Measurements from ENCODE around the gene RARRES2. TPM values are rescaled to one million over a fixed set of nuclear protein-coding genes. Genes with fewer than 3 reads are reported as not detected.

The RARRES2 gene
- total RNA-seq, 1 donor from 2014 or later: 7.5 TPM

DNA sequence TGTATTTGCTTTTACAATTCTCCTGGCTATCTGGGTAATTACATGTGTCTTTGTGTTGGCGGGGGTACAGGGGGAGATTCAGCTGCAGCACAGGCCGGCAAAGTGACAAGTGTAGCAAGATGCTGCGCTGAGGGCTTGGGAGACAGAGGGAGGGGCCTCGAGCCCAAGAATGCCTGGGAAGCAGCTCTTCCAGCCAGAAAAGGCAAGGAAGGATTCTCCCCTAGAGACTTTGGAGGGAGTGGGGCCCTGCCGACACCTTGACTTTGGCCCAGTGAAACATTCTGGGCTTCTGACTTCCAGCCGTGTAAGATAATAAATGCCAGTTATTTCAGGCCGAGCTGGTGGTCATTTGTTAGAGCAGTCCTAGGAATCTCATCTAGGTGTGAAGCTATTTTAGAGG lies 20.0 kb upstream of the RARRES2 start:
- ATAC-seq: no peak

GRCh38 chr7:150360363-150361058 lies 19.1 kb upstream of the RARRES2 start:
- no peak for ATAC-seq

DNA sequence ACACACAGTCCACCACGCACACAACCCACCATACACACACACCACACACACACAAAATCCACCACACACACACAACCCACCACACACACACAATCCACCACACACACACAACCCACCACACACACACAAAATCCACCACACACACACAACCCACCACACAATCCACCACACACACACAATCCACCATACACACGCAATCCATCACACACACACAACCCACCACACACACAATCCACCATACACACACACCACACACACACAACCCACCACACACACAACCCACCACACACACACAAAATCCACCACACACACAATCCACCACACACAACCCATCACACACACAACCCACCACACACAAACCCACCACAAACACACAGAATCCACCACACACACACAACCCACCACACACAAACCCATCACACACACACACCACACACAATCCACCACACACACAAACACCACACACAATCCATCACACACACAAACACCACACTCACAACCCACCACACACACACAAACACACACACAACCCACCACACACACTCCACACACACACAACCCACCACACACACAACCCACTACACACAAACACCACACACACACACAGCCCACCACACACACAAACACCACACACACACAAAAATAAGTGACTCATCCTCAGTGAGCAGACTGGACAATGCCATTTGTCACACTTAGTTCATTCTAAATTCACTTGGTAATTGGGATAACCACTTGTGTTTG lies 18.4 kb upstream of the RARRES2 start:
- no peak for ATAC-seq

- no peak for ATAC-seq
These were observed 17.7 kb upstream of the RARRES2 start for GRCh38 chr7:150358988-150359621.

- no peak for ATAC-seq
These were observed 17.0 kb upstream of the RARRES2 start for GRCh38 chr7:150358433-150358832.

- ATAC-seq: no peak
These were observed 16.5 kb upstream of the RARRES2 start for GRCh38 chr7:150357771-150358427.

DNA sequence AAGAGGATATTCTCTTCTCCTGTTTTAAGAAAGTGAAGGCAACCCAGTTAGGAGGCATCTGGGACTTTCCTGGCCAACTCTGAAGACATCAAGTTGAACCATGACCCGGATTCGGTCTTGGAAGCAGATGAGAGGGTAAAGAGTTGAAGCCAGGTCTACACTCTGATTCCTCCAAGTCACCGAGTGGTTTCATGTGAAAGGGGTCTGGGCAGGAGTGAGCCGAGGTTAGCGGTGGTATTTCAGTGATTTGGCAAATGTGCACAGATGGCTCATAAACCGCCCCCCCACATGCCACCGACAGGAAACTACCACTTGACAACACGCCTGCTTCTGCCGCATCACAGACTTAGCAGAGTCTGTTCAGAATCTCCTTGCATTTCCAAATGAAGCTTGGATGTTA lies 15.8 kb upstream of the RARRES2 start:
- ATAC-seq: no peak

DNA sequence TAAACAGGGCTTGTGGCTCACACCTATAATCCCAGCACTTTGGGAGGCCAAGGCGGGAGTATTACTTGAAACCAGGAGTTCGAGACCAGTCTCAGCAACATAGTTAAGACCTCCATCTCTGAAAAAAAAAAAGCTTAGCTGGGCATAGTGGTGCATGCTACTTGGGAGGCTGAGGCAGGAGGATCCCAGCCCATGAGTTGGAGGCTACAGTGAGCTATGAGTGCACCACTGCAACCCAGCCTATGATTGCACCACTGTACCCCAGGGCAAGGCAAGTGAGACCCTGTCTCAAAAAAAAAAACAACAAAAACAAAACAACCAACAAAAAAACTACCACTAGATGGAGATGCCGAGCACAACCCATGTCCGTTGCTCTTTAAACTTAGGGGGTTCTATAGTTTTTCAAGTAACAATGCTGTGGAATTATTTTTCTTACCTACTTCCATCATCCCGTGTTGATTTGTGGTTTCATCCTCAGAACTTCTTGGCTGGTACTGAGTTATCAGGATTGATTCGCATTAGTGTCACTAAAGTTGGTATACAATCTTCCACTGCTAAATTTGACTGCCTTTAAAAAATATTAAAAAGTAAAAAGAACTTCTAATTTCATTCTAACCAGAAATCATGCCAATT lies 15.0 kb upstream of the RARRES2 start:
- ATAC-seq: no peak

GRCh38 chr7:150355666-150356059 lies 14.2 kb upstream of the RARRES2 start:
- ATAC-seq: no peak

GRCh38 chr7:150351587-150352194 lies 10.3 kb upstream of the RARRES2 start:
- no peak for ATAC-seq

DNA sequence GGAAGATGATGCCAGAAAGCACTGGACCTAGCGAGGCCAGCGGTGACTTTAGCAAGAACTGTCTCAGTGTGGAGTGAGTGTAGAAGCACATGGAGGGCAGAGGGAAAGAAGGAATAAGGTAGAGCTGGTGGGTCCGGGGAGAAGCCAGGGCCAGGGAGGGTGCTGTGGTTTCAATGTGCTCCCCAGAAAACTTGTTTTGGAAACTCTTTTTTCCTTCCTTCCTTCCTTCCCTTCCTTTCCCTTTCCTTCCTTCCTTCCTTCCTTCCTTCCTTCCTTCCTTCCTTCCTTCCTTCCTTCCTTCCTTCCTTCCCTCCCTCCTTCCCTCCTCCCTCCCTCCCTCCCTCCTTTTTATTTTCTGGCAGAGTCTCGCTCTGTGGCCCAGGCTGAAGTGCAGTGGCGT lies 5.5 kb upstream of the RARRES2 start:
- no peak for ATAC-seq

DNA sequence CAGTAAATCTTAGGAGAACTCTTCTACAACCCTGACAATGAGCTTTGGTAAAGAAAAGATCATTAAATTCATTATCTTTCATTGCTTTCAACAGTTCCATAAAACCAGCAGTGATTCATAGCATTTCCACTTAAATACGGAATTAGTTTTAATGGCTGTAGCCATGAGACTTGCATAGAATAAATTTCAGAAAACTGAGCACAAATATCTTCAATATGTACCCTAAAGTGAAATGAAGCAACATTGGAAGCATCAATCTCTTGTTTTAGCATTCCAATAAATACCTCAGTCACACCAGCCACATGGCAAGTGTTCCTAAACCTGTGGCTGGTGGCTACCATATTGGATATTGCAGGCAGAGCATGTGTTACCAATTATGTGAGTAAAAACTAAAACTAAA lies 3.6 kb upstream of the RARRES2 start:
- no peak for ATAC-seq

DNA sequence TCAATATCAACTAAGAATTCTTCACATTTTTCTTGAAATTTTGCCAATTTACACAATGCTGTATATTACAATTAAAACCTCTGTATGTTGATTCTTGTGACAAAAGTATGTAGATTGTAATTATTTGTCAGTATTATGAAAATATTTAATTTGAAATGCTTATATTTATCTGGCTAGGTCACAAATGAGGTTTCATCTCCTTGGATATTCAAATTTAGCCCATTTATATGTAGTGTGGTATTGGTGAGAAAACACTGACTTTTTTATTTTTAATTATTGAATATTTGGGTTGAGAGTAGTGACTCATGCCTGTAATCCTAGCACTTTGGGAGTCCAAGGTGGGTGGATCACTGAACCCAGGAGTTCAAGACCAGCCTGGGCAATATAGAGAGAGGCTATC lies 2.9 kb upstream of the RARRES2 start:
- no peak for ATAC-seq

DNA sequence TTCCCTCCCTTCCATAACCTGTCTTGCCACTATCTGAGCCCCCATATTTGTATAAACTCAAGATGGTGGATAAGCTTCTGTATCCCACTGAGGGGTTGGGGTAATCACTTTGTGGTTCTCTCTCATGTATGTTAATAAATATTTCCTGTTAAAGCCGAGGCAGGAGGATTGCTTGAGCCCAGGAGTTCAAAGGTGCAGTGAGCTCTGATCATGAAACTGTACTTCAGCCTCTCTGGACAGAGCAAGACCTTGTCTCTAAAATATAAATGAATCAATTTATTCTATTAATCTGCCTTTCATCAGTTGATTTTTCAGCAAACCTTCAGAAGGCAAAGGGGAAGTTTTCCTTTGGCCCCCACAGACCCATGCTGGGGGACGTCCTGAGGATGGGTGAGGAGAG lies 1.8 kb upstream of the RARRES2 start:
- no peak for ATAC-seq

DNA sequence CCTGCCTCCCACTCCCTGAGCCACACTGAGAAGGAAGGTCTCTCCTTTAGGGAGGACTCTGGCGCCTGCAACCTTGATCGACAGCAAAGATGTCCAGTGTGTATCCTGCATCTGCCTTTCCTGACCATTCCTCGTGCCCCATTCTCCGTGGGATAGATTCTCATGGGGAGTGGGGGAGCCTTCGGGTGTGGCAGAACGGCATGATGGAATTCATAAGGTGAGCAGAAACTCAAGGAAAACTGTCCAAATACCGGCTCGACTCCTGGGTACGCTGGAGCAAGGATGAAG lies 636 bp upstream of the RARRES2 start:
- no peak for ATAC-seq

DNA sequence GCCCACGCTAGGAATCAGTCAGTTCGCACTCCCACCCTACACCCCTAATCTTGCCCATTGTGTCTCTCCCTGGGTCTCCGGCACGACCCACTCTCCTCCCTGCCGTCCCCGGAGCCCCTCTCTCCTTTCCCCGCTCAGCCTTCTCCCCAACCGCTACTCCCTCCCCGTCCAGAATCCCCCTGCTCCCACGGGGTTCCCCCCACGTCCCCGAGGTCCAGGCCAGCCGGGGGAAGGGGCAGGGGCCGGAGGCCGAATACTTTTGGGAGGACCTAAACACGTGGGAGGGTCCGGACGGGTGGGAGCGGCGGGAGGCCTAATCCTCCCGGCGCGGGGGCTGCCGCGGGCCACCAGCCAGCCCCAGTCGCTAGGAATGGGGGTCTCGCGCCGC lies 560 bp downstream of the RARRES2 start:
- ATAC-seq: no peak

DNA sequence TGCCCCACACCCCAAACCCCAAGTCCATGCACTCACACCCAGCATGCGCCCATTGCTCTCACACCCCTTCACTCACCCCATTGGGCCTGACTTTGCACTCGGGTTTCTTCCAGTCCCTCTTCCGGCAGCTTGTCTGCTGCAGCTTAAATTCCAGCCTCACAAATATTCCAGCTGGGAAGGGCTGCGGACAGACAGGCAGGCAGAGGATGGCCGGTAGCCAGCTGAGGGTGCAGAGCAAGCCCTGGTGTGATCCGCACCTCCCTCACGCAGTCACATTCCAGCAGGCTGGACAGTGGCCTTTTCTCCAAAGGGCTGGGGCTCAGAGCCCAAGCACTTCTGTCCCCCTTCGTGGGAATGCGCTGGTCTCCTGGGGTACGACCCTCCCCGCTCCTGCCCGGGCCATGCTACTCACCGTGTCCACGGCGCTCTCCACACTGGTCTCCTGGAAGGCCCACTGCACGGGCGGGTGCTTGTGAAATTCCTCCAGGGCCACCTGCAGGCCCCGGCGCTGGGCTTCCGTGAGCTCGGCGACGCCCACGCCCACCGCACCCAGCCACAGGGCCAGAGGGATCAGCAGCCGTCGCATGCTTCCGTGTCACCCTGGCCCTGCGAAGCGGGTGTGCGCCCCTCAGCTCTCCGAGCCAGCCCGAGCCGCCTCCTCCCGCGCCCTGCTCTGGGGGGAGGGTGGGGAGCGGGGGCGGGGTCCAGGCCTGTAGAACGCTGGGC lies 1.2 kb downstream of the RARRES2 start:
- peak; percentile 49 for ATAC-seq

GRCh38 chr7:150339409-150339809 lies 2.0 kb downstream of the RARRES2 start:
- no peak for ATAC-seq

DNA sequence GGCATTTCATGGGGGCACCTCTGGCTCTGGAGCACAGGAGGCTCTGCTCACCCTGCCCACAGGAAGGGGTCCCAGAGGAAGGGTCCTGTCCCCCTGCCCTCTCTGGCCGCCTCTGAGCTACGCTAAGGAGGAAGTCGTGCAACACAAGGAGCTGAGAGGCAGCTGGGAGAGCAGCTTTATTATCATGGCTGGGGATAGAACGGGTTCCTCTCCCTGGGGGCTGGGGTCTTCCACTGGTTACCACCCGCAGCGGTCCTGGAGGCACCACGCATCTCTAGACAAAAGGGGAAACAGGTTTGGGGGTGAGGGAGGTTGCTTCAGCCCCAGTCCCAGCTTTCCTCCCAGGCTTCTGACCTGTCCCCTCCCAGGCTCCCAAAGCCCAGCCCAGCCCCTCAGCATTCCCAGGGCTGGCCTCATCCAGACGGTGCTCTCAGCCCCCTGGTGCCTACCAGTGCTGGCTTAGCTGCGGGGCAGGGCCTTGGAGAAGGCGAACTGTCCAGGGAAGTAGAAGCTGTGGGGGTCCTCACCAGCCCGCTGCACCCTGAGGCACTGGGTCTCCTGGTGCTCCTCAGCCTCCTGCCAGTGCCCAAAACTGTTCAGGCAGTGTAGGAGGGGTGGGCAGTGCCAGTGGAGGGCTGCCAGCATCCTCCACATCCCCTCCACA lies 3.1 kb downstream of the RARRES2 start:
- ATAC-seq: no peak

GRCh38 chr7:150337659-150338081 lies 3.8 kb downstream of the RARRES2 start:
- no peak for ATAC-seq

GRCh38 chr7:150337179-150337578 lies 4.2 kb downstream of the RARRES2 start:
- ATAC-seq: no peak

Measured in esophagus mucosa (tissue), 1 donor.